Measurements from ENCODE around the gene IL36RN. TPM values are rescaled to one million over a fixed set of nuclear protein-coding genes. Genes with fewer than 3 reads are reported as not detected.

The IL36RN gene
- total RNA-seq, 2 donors from 2014 or later, result not detected

DNA sequence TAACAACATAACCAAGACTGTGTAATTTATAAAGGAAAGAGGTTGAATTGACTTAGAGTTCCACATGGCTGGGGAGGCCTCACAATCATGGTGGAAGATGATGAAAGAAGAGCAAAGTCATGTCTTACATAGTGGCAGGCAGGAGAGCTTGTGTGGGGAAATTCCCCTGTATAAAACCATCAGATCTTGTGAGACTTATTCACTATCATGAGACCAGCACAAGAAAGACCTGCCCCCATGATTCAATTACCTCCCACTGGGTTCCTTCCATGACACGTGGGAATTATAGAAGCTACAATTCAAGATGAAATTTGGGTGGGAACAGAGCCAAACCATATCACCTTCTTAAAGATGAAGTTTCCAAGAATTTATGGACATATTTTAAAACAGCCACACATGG is 2.5 kb upstream of the IL36RN start:
- no peak for ATAC-seq
- H3K36me3 ChIP-seq (replicated peaks in 1 of 2; ENCODE audit: insufficient read depth in 1 of 2, low read depth in 2 of 2), result no peaks in the 10 kb centered on the region

DNA sequence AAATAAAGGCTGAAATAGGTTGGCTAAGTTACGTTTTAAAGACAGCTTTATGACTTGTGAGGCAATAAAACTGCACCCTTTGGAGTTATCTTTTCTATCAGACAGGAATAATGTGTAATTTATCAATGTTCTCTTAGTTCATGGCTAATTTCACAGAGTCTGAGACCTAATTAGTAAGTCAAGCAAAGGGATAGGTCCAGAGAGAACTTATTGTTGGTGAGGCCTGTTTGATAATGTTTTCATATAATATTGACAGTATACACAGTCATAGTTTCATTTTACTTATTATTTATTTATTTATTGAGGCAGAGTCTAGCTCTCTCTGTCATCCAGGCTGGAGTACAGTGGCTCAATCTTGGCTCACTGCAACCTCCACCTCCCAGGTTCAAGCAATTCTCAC is 1.9 kb upstream of the IL36RN start:
- no peak overlapping the region for H3K27ac ChIP-seq
- TF ChIP-seq CTCF (IDR thresholded peaks at IDR 0.05), result no peak
- no peak for TF ChIP-seq POLR2A (IDR thresholded peaks at IDR 0.05)
- H3K4me1 ChIP-seq, result no peaks in the 10 kb centered on the region
- ATAC-seq, result no peak
- H3K9me3 ChIP-seq, result no peaks in the 10 kb centered on the region
- no peak for DNase-seq
- 63 to 65% methylated on average over 1 of the region's 1 CpG for WGBS, 2 donors
- intact Hi-C loops (cut with DNase I), result no loop called here
- no peak overlapping the region for H3K4me3 ChIP-seq
- H3K27me3 ChIP-seq, result no peaks in the 10 kb centered on the region
- H3K36me3 ChIP-seq (replicated peaks in 1 of 2; ENCODE audit: insufficient read depth in 1 of 2, low read depth in 2 of 2), result no peaks in the 10 kb centered on the region

More for the DNA sequence above, 2.5 kb upstream of the IL36RN start:
- H3K4me3 ChIP-seq, result no peak overlapping the region
- TF ChIP-seq CTCF (IDR thresholded peaks at IDR 0.05) (no peak), POLR2A (IDR thresholded peaks at IDR 0.05) (no peak)
- no peaks in the 10 kb centered on the region for H3K9me3 ChIP-seq
- no peak overlapping the region for H3K27ac ChIP-seq
- H3K4me1 ChIP-seq, result no peaks in the 10 kb centered on the region
- no peaks in the 10 kb centered on the region for H3K27me3 ChIP-seq
- WGBS, 2 donors, result 53 to 74% methylated on average over 1 of the region's 1 CpG
- intact Hi-C loops (cut with DNase I), result no loop called here
- DNase-seq, result no peak

- Histone ChIP-seq H3K4me3 (no peak overlapping the region), H3K9me3 (no peaks in the 10 kb centered on the region), H3K27ac (no peak overlapping the region), H3K4me1 (no peaks in the 10 kb centered on the region), H3K36me3 (replicated peaks in 1 of 2; ENCODE audit: insufficient read depth in 1 of 2, low read depth in 2 of 2) (no peaks in the 10 kb centered on the region), H3K27me3 (no peaks in the 10 kb centered on the region)
- WGBS, 2 donors, result 62 to 66% methylated on average over 2 of the region's 2 CpGs
- intact Hi-C loops (cut with DNase I), result no loop called here
- DNase-seq (no peak), ATAC-seq (no peak)
- TF ChIP-seq CTCF (IDR thresholded peaks at IDR 0.05), result no peak
These were observed 495 bp upstream of the IL36RN start for GRCh38 chr2:113058411-113058994.

DNA sequence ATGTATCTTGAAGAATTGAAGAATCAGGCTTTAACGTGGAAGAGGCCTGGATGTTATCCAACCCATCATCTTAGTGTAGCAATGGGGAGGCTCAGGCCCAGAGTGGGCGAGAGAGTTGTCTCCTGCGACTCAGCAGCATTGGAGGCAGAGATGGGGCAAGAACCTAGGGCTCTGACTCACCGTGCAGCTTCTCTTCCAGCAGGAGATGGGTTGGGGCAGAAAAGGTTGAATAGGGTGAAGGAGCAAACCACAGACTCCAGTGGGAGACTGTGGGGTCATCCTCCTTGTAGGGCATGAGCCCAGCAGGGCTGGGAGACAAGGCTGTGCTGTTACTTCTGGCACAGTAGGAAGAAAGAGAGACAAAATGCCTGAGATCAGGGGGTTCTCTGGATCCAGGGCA is 1.4 kb downstream of the IL36RN start:
- no peak overlapping the region for H3K4me3 ChIP-seq
- H3K9me3 ChIP-seq, result no peaks in the 10 kb centered on the region
- H3K4me1 ChIP-seq, result no peaks in the 10 kb centered on the region
- DNase-seq (no peak), ATAC-seq (no peak)
- H3K27ac ChIP-seq, result no peak overlapping the region
- no peak for TF ChIP-seq CTCF (IDR thresholded peaks at IDR 0.05)
- TF ChIP-seq POLR2A (IDR thresholded peaks at IDR 0.05), result no peak
- no peaks in the 10 kb centered on the region for H3K36me3 ChIP-seq (replicated peaks in 1 of 2; ENCODE audit: insufficient read depth in 1 of 2, low read depth in 2 of 2)
- intact Hi-C loops (cut with DNase I), result no loop called here
- H3K27me3 ChIP-seq, result no peaks in the 10 kb centered on the region
- WGBS, 2 donors, result 78 to 80% methylated on average over 4 of the region's 4 CpGs

GRCh38 chr2:113060796-113061195 is 1.8 kb downstream of the IL36RN start:
- Histone ChIP-seq H3K9me3 (no peaks in the 10 kb centered on the region), H3K36me3 (replicated peaks in 1 of 2; ENCODE audit: insufficient read depth in 1 of 2, low read depth in 2 of 2) (no peaks in the 10 kb centered on the region), H3K4me3 (no peak overlapping the region), H3K4me1 (no peaks in the 10 kb centered on the region), H3K27me3 (no peaks in the 10 kb centered on the region), H3K27ac (no peak overlapping the region)
- TF ChIP-seq CTCF (IDR thresholded peaks at IDR 0.05), result no peak
- TF ChIP-seq POLR2A (IDR thresholded peaks at IDR 0.05), result no peak
- DNase-seq (no peak), ATAC-seq (no peak)
- WGBS, 2 donors, result 43 to 76% methylated on average over 1 of the region's 1 CpG
- intact Hi-C loops (cut with DNase I), result no loop called here
